H1 (cell line): Measurements from ENCODE around the gene ZMYND15. TPM values are rescaled to one million over a fixed set of nuclear protein-coding genes. Genes with fewer than 3 reads are reported as not detected.

Experiments
- CTCF ChIA-PET: fragments of 300-600 bp; sonication (Branson Sonifier 250); formaldehyde crosslinking; loops from one replicate; lab custom pipeline; 2021; ENCODE audit not compliant: partially characterized antibody; lab: Charles Lee
- POLR2A ChIA-PET: fragments of 300-600 bp; sonication (Branson Sonifier 250); formaldehyde crosslinking; loops from one replicate; lab custom pipeline; 2021; ENCODE audit warnings: inconsistent platforms; ENCODE audit not compliant: partially characterized antibody; lab: Charles Lee
- DNase-seq, 2 experiments: peaks; one replicate each; pipeline versions ENCODE4 v3.0.0 to v3.0.0-alpha.2; 2010 to 2022; ENCODE audit warnings: low spot score in 2 of 2, low read depth in 1 of 2, mixed read lengths in 1 of 2
- FAIRE-seq: peaks from 2 replicates; lab custom pipeline; 2011; peaks lifted over from hg19 to GRCh38; lab: Jason Lieb, UNC
- H2AFZ ChIP-seq: 2 replicates; pipeline ENCODE4 v1.8.1; 2012; ENCODE audit warnings: low read length, inconsistent platforms
- H2AK5ac ChIP-seq: 2 replicates; pipeline ENCODE4 v1.6.1; 2013; ENCODE audit warnings: low read depth, low read length
- H2BK120ac ChIP-seq: replicated peaks from 2 replicates; pipeline ENCODE3; 2013; ENCODE audit warnings: low read depth, low read length, inconsistent platforms
- H2BK12ac ChIP-seq: 2 replicates; pipeline ENCODE4 v1.6.1; 2013; ENCODE audit warnings: low read depth, low read length
- H2BK15ac ChIP-seq: 2 replicates; pipeline ENCODE4 v1.6.1; 2013; ENCODE audit warnings: low read length
- H2BK20ac ChIP-seq: 2 replicates; pipeline ENCODE4 v1.6.1; 2013; ENCODE audit warnings: low read length
- H2BK5ac ChIP-seq: 2 replicates; pipeline ENCODE4 v1.6.1; 2013; ENCODE audit warnings: low read depth, low read length
- H3K14ac ChIP-seq: 2 replicates; pipeline ENCODE4 v1.6.1; 2013; ENCODE audit warnings: inconsistent platforms; ENCODE audit not compliant: insufficient read length
- H3K18ac ChIP-seq: 2 replicates; pipeline ENCODE4 v1.6.1; 2013; ENCODE audit warnings: low read length; ENCODE audit errors: extremely low read depth
- H3K23ac ChIP-seq: 2 replicates; pipeline ENCODE4 v1.6.1; 2013; ENCODE audit warnings: inconsistent platforms; ENCODE audit not compliant: insufficient read length
- H3K23me2 ChIP-seq: 2 replicates; pipeline ENCODE4 v1.6.1; 2013; ENCODE audit warnings: low read depth, low read length
- H3K27ac ChIP-seq: 2 replicates; pipeline ENCODE4 v1.6.1; 2011; ENCODE audit warnings: low read depth, low read length, inconsistent platforms
- H3K27me3 ChIP-seq, 4 experiments: replicated peaks in 1 of 4; 1 replicate in 1 of 4; 2 replicates in 3 of 4; pipeline versions ENCODE4 v1.6.1 to v1.8.1; 2011 to 2013; ENCODE audit warnings: low read length in 3 of 4, mild to moderate bottlenecking in 3 of 4, inconsistent platforms in 2 of 4, mixed read lengths in 2 of 4, moderate library complexity in 1 of 4; ENCODE audit not compliant: control insufficient read depth in 3 of 4, insufficient read depth in 3 of 4; ENCODE audit errors: extremely low read depth in 1 of 4
- H3K36me3 ChIP-seq, 4 experiments: 2 replicates each; pipeline versions ENCODE4 v1.6.1 to v1.8.1; 2011 to 2013; ENCODE audit warnings: mild to moderate bottlenecking in 4 of 4, low read length in 3 of 4, moderate library complexity in 2 of 4, control low read depth in 1 of 4, inconsistent platforms in 1 of 4; ENCODE audit not compliant: insufficient read depth in 4 of 4, control insufficient read depth in 2 of 4
- H3K4ac ChIP-seq: replicated peaks from 2 replicates; pipeline ENCODE3; 2013; ENCODE audit warnings: low read length, low read depth, mixed read lengths, inconsistent platforms; ENCODE audit not compliant: insufficient read length
- H3K4me1 ChIP-seq, 4 experiments: replicated peaks in 1 of 4; 1 replicate in 1 of 4; 2 replicates in 3 of 4; pipeline versions ENCODE4 v1.6.1 to v1.8.1; 2011 to 2013; ENCODE audit warnings: low read length in 3 of 4, inconsistent platforms in 2 of 4, mixed read lengths in 1 of 4; ENCODE audit not compliant: insufficient read depth in 4 of 4, control insufficient read depth in 3 of 4
- H3K4me2 ChIP-seq, 2 experiments: 2 replicates each; pipeline versions ENCODE4 v1.6.1 to v1.8.1; 2011 to 2013; ENCODE audit warnings: low read depth in 2 of 2, low read length in 2 of 2, control low read depth in 1 of 2, inconsistent platforms in 1 of 2, mild to moderate bottlenecking in 1 of 2; ENCODE audit not compliant: insufficient read depth in 1 of 2
- H3K4me3 ChIP-seq, 4 experiments: fragments of 200-600, 300-600 bp in 1 of 4; sonication (generic), shearing (Covaris generic), sonication (Bioruptor Twin) in 1 of 4; 2 replicates each; pipeline versions ENCODE4 v1.5.1 to v1.8.1; 2011 to 2016; ENCODE audit warnings: low read length in 4 of 4, low read depth in 3 of 4, control low read depth in 2 of 4, inconsistent platforms in 2 of 4, mild to moderate bottlenecking in 2 of 4, mixed read lengths in 1 of 4, moderate library complexity in 1 of 4; ENCODE audit not compliant: insufficient read depth in 2 of 4; ENCODE audit errors: extremely low read depth in 1 of 4
- H3K56ac ChIP-seq: replicated peaks from 2 replicates; pipeline ENCODE3; 2013; ENCODE audit warnings: low read depth, mild to moderate bottlenecking, mixed read lengths, low read length, inconsistent platforms; ENCODE audit not compliant: insufficient read length
- H3K79me1 ChIP-seq: 2 replicates; pipeline ENCODE4 v1.6.1; 2013; ENCODE audit warnings: low read depth, low read length, control low read depth
- H3K79me2 ChIP-seq, 2 experiments: 2 replicates each; pipeline versions ENCODE4 v1.6.1 to v1.8.1; 2012 to 2013; ENCODE audit warnings: low read length in 2 of 2, mild to moderate bottlenecking in 2 of 2, inconsistent platforms in 1 of 2; ENCODE audit not compliant: insufficient read depth in 2 of 2, control insufficient read depth in 1 of 2
- H3K9ac ChIP-seq, 4 experiments: replicated peaks in 1 of 4; 1 replicate in 1 of 4; 2 replicates in 3 of 4; pipeline versions ENCODE4 v1.6.1 to v1.8.1; 2011 to 2013; ENCODE audit warnings: low read depth in 3 of 4, low read length in 3 of 4, control low read depth in 2 of 4, mild to moderate bottlenecking in 2 of 4, moderate library complexity in 2 of 4, inconsistent platforms in 1 of 4; ENCODE audit errors: extremely low read depth in 1 of 4
- H3K9me3 ChIP-seq, 2 experiments: 2 replicates each; pipeline versions ENCODE4 v1.6.1 to v1.8.1; 2012 to 2013; ENCODE audit warnings: mild to moderate bottlenecking in 2 of 2, moderate library complexity in 2 of 2, control low read depth in 1 of 2, inconsistent platforms in 1 of 2, low read depth in 1 of 2, low read length in 1 of 2, mixed read lengths in 1 of 2; ENCODE audit not compliant: insufficient read depth in 2 of 2
- H4K20me1 ChIP-seq, 2 experiments: replicated peaks in 1 of 2; 2 replicates each; pipeline versions ENCODE3 to v1.8.1; 2011 to 2013; ENCODE audit warnings: inconsistent platforms in 2 of 2, low read length in 2 of 2, mild to moderate bottlenecking in 1 of 2; ENCODE audit not compliant: insufficient read depth in 2 of 2, control insufficient read depth in 1 of 2
- H4K5ac ChIP-seq: 2 replicates; pipeline ENCODE4 v1.6.1; 2013; ENCODE audit warnings: low read length, low read depth, mixed read lengths, inconsistent platforms; ENCODE audit not compliant: insufficient read length
- H4K8ac ChIP-seq: 2 replicates; pipeline ENCODE4 v1.8.0; 2013; ENCODE audit warnings: mild to moderate bottlenecking, moderate library complexity, low read length, inconsistent platforms; ENCODE audit not compliant: insufficient read depth; ENCODE audit errors: extremely low read depth
- H4K91ac ChIP-seq: replicated peaks from 2 replicates; pipeline ENCODE3; 2013; ENCODE audit warnings: low read length, mixed read lengths, inconsistent platforms; ENCODE audit not compliant: insufficient read length
- CBX8 ChIP-seq: fragments of 300-800, 300-1000 bp; sonication (generic); IDR thresholded peaks from 2 replicates; pipeline ENCODE4 v1.7.1; 2016; ENCODE audit warnings: low read depth, low read length, borderline replicate concordance
- CEBPB ChIP-seq: IDR thresholded peaks from 2 replicates; pipeline ENCODE4 v1.6.1; 2012; ENCODE audit warnings: low read depth, low read length
- SP4 ChIP-seq: IDR thresholded peaks from 2 replicates; pipeline ENCODE4 v1.6.1; 2012; ENCODE audit warnings: low read length, inconsistent platforms
- YY1 ChIP-seq: IDR thresholded peaks from 2 replicates; pipeline ENCODE4 v1.6.1; 2011; ENCODE audit warnings: low read depth, mild to moderate bottlenecking, low read length
- WGBS, 2 experiments: shearing (Covaris generic) in 1 of 2; methylation state at CpG; one replicate each; pipeline versions ENCODE4 v1.1.6 to v1.1.7; 2013 to 2015; ENCODE audit warnings: low lambda C conversion rate in 2 of 2, mixed read lengths in 2 of 2, inconsistent platforms in 1 of 2, low coverage in 1 of 2, missing lambda C conversion rate in 1 of 2; ENCODE audit not compliant: insufficient replicate concordance in 2 of 2, insufficient coverage in 1 of 2, insufficient read length in 1 of 2; ENCODE audit errors: extremely low coverage in 1 of 2, missing lambda C conversion rate in 1 of 2; 5-methylcytosine and 5-hydroxymethylcytosine counted together
- polyA plus RNA-seq, 7 experiments: library from polyadenylated mRNA; depleted of rRNA in 3 of 7; stranded (reverse) in 5 of 7; unstranded in 2 of 7; fragments of >200 nt in 5 of 7; fragments of 200-250 nt in 2 of 7; gene quantifications; 1 replicate in 5 of 7; 2 replicates in 1 of 7; 4 replicates in 1 of 7; pipeline versions ENCODE4 v1.2.1 to v1.2.3, GENCODE V29; 2011 to 2013; ENCODE audit warnings: missing spikeins in 2 of 7, mixed read lengths in 2 of 7
- total RNA-seq: library from RNA; stranded (reverse); fragmentation: NEBNext Ultra II Directional; extraction: Animal tissue kit (Norgen Biotek cat#: 25700); gene quantifications from 2 replicates; pipeline ENCODE4 v1.2.1, GENCODE V29; 2021

The ZMYND15 gene
- total and polyA plus RNA-seq, 2 of the 8 experiments (the other 6 are each of a cell fraction or from before 2014, with no cell fraction given), result 0.53 to 0.58 TPM

- ChIA-PET CTCF (no interaction called here), POLR2A (interaction anchor here (0.7 to 1.3 kb wide), 6 partner anchors 10 to 119 kb away, joined by 3 to 6 read pairs (median 4); no protein-coding TSS in a partner anchor)
- H3K27ac ChIP-seq, result no peak overlapping the region
- H3K4ac ChIP-seq, result no peak overlapping the region
- no peak overlapping the region for H2BK12ac ChIP-seq
- WGBS, 2 experiments, result 94% methylated on average over 6 of the region's 6 CpGs; no CpG with 5 or more reads in 1 of the 2 experiments
- no peak for TF ChIP-seq CEBPB
- no peak for TF ChIP-seq SP4
- TF ChIP-seq CBX8, result no peak
- TF ChIP-seq YY1, result no peak
- no peak overlapping the region for H3K4me3 ChIP-seq
- no peaks in the 10 kb centered on the region for H3K4me1 ChIP-seq
- no peak overlapping the region for H2BK20ac ChIP-seq
- no peak overlapping the region for H3K23ac ChIP-seq
- H4K8ac ChIP-seq, result no peak overlapping the region
- H4K5ac ChIP-seq, result no peak overlapping the region
- DNase-seq (no peak), FAIRE-seq (no peak)
- no peak overlapping the region for H2AK5ac ChIP-seq
- peaks cover 3 to 9% (median 5%) of the 10 kb centered on the region in 4 experiments for H3K36me3 ChIP-seq
- peaks cover under 1% of the 10 kb centered on the region; the same call in 1 of the 2 replicates for H3K79me1 ChIP-seq
- no peak overlapping the region for H3K14ac ChIP-seq
- no peak overlapping the region for H4K91ac ChIP-seq
- H3K9me3 ChIP-seq, result no peaks in the 10 kb centered on the region
- H3K23me2 ChIP-seq, result no peaks in the 10 kb centered on the region
- no peak overlapping the region for H2BK15ac ChIP-seq
- H3K56ac ChIP-seq, result no peak overlapping the region
- no peak overlapping the region for H3K18ac ChIP-seq
- no peak overlapping the region for H2BK5ac ChIP-seq
- no peak overlapping the region for H2AFZ ChIP-seq
- no peaks in the 10 kb centered on the region for H3K27me3 ChIP-seq
- no peak overlapping the region for H2BK120ac ChIP-seq
- H3K79me2 ChIP-seq, result peaks cover 44 to 94% of the 10 kb centered on the region in 2 experiments
- H4K20me1 ChIP-seq, result peaks cover 10 to 15% of the 10 kb centered on the region in 2 experiments
- H3K9ac ChIP-seq, result no peak overlapping the region
- no peak overlapping the region for H3K4me2 ChIP-seq
These were observed 43.2 kb upstream of the ZMYND15 start for GRCh38 chr17:4696437-4696805.
